Fibroblast of pulmonary artery (primary cell): Measurements from ENCODE around the gene RSPRY1.

Experiments used
- DNase-seq: peaks from one replicate; pipeline ENCODE4 v3.0.0-alpha.2; 2010; ENCODE audit warnings: low read depth
- H3K4me3 ChIP-seq: replicated peaks from 2 replicates; pipeline ENCODE4 v1.5.1; 2011; ENCODE audit warnings: low read depth, mild to moderate bottlenecking, control low read depth, low read length, moderate library complexity
- TF ChIP-seq, protein P1 (sequence below): IDR thresholded peaks from 2 replicates; pipeline ENCODE4 v1.5.1; 2011; ENCODE audit warnings: mild to moderate bottlenecking, control low read depth, low read length, inconsistent platforms; ENCODE audit errors: missing control alignments

The RSPRY1 gene

DNA sequence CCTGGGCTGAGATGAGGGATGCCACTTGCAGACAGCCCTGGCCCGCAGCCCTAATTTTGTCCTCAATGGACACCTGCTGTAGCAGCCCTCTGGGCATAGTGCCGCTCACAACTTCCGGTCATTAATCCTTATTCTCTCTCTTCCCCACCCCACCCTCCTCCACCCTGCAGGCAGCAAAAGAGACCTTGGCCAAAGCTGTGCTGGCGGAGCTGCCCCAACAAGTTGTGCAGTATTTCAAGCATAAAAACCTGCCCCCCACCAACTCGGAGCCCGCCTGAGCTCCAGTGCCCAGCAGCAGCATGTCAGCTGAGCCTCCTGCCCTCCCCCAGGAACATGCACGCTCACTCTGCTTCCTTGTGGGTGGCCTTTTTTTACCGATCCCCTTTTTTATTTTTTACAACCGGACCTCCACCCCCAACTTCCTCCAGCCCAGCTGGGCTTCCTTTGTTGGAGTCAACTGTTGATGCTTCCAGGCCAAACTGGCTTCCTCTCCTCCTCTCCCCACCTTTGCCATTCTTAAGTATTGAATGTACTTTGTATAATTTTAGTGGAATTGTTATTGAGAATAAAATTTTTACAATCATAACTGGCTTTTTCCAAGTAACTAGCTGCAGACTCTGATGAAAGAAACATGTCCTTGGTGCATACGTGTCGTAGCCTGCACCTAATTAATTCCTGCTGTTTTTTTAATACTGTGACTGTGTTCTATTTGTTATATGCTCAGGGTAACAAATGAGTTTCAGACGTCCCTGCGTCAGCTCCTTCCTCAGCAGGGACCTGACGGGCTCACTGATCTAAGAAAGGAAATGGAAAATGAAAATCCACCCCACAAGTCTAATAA, 38.5 kb upstream of the RSPRY1 start:
- no peak overlapping the region for H3K4me3 ChIP-seq
- TF ChIP-seq, protein P1, sequence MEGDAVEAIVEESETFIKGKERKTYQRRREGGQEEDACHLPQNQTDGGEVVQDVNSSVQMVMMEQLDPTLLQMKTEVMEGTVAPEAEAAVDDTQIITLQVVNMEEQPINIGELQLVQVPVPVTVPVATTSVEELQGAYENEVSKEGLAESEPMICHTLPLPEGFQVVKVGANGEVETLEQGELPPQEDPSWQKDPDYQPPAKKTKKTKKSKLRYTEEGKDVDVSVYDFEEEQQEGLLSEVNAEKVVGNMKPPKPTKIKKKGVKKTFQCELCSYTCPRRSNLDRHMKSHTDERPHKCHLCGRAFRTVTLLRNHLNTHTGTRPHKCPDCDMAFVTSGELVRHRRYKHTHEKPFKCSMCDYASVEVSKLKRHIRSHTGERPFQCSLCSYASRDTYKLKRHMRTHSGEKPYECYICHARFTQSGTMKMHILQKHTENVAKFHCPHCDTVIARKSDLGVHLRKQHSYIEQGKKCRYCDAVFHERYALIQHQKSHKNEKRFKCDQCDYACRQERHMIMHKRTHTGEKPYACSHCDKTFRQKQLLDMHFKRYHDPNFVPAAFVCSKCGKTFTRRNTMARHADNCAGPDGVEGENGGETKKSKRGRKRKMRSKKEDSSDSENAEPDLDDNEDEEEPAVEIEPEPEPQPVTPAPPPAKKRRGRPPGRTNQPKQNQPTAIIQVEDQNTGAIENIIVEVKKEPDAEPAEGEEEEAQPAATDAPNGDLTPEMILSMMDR = no peak
- peak; percentile 50 for DNase-seq

DNA sequence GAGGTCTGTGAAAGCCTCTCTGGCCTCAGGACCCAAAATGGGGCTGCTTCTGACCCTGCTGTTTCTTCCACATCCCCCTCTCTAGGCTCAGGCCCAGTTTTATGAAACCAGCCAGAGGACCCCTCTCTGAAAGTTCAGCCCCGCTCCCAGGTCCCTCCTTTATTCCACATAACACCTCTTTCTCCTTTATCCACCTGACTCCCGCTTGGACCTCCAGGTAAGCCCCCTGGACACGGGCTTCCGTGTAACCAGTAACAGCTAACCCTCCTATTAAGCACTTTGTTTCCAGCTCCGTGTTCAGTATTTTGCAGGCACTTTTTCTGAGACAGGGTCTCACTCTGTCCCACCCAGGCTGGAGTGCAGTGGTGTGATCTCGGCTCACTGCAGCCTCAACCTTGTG, 37.6 kb upstream of the RSPRY1 start:
- no peak overlapping the region for H3K4me3 ChIP-seq
- TF ChIP-seq, protein P1 = no peak
- no peak for DNase-seq

DNA sequence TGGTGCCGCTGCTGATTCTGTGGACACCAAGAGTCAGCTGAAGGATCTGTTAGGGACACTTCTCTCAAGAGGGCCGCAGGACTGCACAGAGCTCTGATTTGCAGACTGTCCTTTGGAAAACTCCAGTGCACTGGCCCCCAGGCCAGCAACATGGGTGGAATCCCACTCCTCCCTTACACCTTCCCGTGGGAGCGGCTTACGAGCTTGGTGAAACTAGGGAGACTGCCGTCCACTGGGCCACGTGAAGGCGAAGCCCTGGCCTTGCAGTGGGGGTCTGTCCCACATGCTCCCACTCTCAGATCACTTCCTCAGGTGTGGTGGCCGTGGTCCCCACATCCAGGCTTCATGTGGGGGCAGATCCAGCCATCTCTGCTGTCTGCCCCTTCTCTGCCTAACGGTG, 36.7 kb upstream of the RSPRY1 start:
- H3K4me3 ChIP-seq = no peak overlapping the region
- TF ChIP-seq, protein P1 = no peak
- DNase-seq = no peak

DNA sequence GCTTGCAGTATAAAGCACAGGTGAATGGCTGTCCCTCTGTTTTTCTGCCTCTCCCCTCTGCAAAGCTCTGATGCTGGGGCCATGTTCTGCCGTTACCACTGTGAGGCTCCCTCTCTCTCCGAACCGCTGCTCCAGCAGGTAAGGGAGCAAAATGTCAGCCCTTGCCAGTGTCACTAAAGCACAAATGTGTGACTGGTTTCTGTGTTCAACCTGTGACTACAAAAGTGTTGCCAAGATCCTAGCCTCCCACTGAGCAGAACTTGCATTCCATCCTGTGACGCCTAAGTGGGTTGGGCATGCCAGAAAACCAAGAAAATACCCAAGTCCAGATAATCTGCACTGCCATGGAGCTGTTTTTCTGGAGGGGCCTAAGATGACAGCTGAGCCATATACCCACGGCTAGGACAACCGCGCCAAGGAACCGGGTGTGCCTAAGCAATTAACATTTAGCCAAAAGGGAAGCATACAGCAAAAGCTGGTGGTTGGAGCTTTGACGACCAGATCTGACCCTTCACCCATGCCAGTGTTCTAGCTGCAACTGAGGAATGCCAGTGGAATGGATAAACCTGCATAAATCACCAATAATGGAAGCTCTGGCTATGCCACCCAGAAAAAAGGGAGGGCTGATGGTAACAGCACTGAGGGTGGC, 35.3 kb upstream of the RSPRY1 start:
- TF ChIP-seq, protein P1 = no peak
- no peak for DNase-seq
- no peak overlapping the region for H3K4me3 ChIP-seq

DNA sequence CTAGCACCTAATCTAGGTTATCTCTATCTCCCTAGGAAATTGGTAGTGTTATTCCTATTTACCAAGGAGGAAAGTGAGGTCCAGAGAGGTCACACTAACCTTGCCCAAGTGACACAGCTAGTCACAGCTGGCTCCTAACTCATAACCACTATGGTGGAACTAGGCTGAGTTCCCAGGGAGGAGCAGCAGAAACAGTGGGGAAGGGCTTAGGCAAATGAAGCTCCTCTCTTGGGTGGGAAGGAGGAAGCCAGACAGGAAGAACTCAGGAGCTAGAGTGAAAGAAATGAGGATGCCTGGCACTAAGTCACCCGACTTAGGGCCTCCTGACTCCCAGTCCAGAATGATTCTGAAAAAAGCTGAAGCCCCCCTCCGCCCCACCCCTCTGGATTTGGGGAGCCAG, 34.8 kb upstream of the RSPRY1 start:
- TF ChIP-seq, protein P1 = no peak
- no peak for DNase-seq

DNA sequence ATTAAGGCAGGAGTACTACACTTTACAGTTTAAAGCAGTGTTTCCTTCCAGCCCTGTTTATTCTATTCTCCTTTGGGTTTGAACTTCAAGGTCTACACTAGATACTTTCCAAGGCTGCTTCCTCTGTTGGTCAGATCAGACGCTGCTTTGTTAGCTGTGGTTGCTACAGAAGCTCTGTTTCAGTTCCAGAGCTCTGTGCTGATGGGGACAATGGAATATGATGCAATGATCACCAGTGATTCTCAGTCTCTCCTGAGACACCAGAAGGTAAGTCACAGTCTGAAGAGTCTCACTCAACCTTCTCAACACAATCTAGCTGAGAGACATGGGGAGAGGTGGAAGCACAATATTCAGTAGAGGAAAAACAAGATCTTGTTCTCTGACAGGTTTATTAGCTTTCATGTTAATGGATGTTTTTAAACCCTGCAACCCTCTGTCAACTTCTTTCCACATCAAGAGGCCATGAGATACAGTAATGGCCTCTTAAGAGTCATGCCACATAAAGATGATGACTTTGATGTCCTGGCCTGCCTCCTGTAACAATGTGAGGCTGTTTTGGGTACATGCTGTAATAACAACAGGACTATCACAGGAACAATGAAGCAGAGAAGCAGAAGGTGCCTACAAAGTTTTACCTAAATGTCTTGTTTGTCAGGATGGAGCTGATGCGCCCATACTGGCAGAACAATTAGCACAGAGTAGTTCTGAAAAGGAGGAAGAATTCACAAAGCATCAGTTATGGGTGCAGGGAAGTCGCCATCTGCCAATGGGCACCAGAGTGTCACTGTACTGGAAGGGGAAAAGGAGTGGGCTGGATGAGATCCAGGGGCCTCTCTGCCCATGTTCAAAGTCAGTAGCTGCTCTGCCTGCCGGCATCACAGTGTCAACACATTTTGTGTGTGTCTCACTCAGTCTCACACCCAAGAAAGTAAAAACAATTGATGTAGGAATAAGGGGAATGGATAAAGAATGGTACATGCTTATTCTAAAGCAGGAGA, 33.7 kb upstream of the RSPRY1 start:
- no peak overlapping the region for H3K4me3 ChIP-seq
- DNase-seq = no peak
- TF ChIP-seq, protein P1 = no peak

More for the DNA sequence above, 34.8 kb upstream of the RSPRY1 start:
- no peak overlapping the region for H3K4me3 ChIP-seq
